Measurements from ENCODE around the gene ZNF627.
"Not testable (repeated sequence)": the region's sequence is repeated elsewhere in the genome, so short reads cannot be mapped to it uniquely, and the experiment has no call there.

The ZNF627 gene

DNA sequence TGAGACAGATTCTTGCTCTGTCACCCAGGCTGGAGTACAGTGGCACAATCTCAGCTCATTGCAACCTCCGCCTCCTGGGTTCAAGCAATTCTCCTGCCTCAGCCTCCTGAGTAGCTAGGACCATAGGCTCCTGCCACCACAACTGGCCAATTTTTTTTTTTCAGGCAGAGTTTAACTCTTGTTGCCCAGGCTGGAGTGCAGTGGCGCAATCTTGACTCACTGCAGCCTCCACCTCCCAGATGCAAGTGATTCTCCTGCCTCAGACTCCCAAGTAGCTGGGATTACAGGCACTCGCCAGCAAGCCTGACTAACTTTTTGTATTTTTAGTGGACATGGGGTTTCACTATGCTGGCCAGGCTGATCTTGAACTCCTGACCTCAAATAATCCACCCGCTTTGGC is 23.5 kb upstream of the ZNF627 start:
- H3K36me3 ChIP-seq (ENCODE audit: control insufficient read depth, insufficient read depth, low read length); H3K4me3 ChIP-seq (ENCODE audit: insufficient read depth, low read depth, low read length, poor library complexity, severe bottlenecking); H3K9me3 ChIP-seq (ENCODE audit: control insufficient read depth, low read length); DNase-seq; H3K27ac ChIP-seq (ENCODE audit: insufficient read depth, low read length, poor library complexity, severe bottlenecking); H3K27me3 ChIP-seq (replicated peaks; ENCODE audit: control insufficient read depth, insufficient read depth, low read length, poor library complexity, severe bottlenecking): not testable (repeated sequence)
- H3K4me1 ChIP-seq (ENCODE audit: control insufficient read depth, insufficient read depth, low read length, poor library complexity, severe bottlenecking), result peaks cover 10% of the 10 kb centered on the region

DNA sequence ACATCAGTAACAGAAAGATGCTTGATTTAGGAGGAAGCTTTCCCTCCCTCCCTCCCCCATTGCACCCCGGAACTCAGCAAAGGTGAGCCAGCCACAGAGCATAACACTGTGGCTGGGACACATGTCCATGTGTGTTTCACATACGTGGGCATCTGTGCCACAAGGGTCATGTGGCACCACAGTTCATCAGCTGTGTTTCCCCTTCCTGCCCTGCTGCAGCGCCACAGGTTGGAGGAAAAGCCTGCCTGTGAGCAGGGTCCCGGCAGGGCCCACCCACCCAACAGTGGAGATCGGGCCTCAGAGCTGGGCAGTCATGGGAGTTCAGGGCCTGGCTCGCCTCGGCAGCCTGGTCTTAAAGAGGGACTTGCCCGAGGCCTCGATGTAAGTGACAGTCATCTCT is 22.6 kb upstream of the ZNF627 start:
- Histone ChIP-seq H3K27ac (ENCODE audit: insufficient read depth, low read length, poor library complexity, severe bottlenecking) (no peak overlapping the region), H3K36me3 (ENCODE audit: control insufficient read depth, insufficient read depth, low read length) (no peaks in the 10 kb centered on the region), H3K4me3 (ENCODE audit: insufficient read depth, low read depth, low read length, poor library complexity, severe bottlenecking) (no peak overlapping the region), H3K27me3 (replicated peaks; ENCODE audit: control insufficient read depth, insufficient read depth, low read length, poor library complexity, severe bottlenecking) (no peaks in the 10 kb centered on the region), H3K9me3 (ENCODE audit: control insufficient read depth, low read length) (no peaks in the 10 kb centered on the region), H3K4me1 (ENCODE audit: control insufficient read depth, insufficient read depth, low read length, poor library complexity, severe bottlenecking) (peaks cover 10% of the 10 kb centered on the region)
- DNase-seq, result no peak

DNA sequence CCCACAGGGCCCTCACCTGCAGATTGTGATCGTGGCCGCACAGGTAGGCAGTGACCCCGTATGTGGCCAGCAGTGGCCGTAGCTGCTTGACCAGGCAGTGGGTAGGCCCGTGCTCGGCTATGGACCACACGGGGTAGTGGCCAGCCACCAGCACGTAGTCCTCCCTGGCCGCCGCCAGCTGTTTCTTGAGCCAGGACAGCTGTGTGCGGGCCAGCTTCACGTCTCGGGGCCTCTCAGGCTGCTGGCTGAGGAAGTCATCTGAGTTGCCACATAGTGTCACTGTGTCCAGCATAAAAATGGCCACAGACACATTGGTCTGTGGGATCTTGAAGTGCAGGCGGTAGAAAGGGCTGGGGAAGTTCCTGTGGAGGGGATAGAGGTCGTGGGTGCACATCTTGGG is 21.1 kb upstream of the ZNF627 start:
- no peak overlapping the region for H3K27ac ChIP-seq (ENCODE audit: insufficient read depth, low read length, poor library complexity, severe bottlenecking)
- peaks cover 16% of the 10 kb centered on the region for H3K4me1 ChIP-seq (ENCODE audit: control insufficient read depth, insufficient read depth, low read length, poor library complexity, severe bottlenecking)
- no peak overlapping the region for H3K4me3 ChIP-seq (ENCODE audit: insufficient read depth, low read depth, low read length, poor library complexity, severe bottlenecking)
- no peak for DNase-seq
- H3K36me3 ChIP-seq (ENCODE audit: control insufficient read depth, insufficient read depth, low read length), result no peaks in the 10 kb centered on the region
- no peaks in the 10 kb centered on the region for H3K9me3 ChIP-seq (ENCODE audit: control insufficient read depth, low read length)
- no peaks in the 10 kb centered on the region for H3K27me3 ChIP-seq (replicated peaks; ENCODE audit: control insufficient read depth, insufficient read depth, low read length, poor library complexity, severe bottlenecking)

DNA sequence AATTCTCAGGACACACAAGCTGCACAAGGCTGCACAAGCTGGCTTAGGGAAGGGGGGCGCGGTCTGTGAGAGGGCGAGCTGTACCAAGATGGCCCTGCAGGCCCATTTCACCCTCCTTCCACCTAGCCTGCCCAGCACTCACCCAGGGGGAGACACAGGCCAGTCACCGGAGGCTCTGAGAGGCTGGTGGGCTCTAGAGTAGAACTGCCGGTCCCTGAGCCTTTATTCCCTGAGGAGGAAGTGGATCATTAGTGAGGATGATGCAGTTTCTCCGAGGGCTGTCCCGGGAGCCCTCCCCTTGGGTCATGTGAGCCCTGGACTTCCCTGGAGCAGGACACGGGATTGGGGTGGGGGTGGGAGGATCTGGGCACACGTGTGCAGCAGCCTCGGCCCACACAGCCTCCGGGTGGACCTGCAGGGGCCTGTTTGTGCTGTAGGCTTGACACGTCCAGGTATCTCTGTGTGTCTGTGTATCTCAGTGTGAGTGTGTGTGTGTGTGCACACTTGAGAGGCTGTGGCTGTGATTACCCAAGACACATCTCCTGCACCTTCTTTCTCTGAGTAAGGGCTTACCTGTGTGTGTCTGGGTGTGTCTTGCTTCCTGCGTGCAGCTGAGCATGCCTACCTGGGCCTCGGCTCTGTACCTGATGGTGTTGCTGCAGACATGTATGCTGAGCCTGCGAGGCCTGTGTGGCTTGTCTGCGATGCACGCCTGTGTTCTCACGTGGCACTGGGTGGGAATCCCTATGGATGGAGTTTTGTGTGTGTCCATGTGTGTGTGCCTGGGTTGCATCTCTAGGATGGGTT is 19.6 kb upstream of the ZNF627 start, which contains the start of gene ACP5:
Gene ACP5, minus strand, starts transcription at position 195 of the 807 bp plus-strand sequence. CDS start 328 bp downstream, outside the sequence.
- Histone ChIP-seq H3K27ac (ENCODE audit: insufficient read depth, low read length, poor library complexity, severe bottlenecking) (peak within 1 kb of the TSS; percentile 11), H3K4me1 (ENCODE audit: control insufficient read depth, insufficient read depth, low read length, poor library complexity, severe bottlenecking) (peaks cover 20% of the 10 kb centered on the region)

DNA sequence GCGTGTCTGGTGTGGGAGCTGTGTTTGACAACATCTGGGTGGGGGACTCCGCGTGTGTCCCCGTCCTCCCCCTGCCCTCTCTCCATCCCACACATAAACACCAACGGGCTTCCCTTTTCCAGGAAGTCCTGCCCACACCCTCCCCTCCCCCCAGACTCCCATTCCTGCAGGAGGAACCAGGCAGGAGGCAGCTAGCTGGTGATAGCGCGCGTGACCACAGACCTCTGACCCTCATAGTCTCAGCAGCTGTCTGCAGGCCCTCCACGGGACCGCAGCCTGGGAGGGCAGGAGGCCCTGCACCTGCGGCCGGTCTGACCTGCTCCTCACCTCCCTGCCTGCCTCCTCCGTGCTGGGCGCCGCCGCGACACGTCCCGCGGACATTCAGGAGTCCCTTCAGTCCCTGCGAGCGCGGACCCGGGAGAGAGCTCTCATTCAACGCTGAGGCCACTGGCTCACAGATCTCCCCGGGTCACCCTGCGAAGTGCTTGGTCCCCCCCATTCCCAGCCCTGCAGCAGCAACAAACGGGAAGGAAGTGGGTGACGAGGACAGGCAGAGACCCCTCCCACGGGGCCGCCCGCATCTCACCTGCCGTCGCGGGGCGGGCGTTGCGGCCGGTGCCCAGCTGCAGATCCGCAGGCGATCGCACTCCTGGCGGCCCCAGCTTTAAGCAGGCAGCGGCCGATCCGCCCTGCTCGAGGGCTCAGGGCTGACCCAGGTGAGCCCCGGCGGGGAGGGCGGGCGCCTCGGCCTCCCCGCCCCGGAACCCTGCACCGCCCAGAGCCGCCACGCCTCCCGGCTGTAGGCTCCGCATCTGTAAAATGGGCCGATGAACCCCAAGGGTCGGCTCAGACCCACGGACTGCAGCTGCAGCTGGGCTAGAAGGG is 18.8 kb upstream of the ZNF627 start:
- Histone ChIP-seq H3K4me3 (ENCODE audit: insufficient read depth, low read depth, low read length, poor library complexity, severe bottlenecking) (peak overlapping the region; percentile 68), H3K27ac (ENCODE audit: insufficient read depth, low read length, poor library complexity, severe bottlenecking) (peak overlapping the region; percentile 11), H3K27me3 (replicated peaks; ENCODE audit: control insufficient read depth, insufficient read depth, low read length, poor library complexity, severe bottlenecking) (no peaks in the 10 kb centered on the region), H3K4me1 (ENCODE audit: control insufficient read depth, insufficient read depth, low read length, poor library complexity, severe bottlenecking) (peaks cover 20% of the 10 kb centered on the region), H3K9me3 (ENCODE audit: control insufficient read depth, low read length) (no peaks in the 10 kb centered on the region), H3K36me3 (ENCODE audit: control insufficient read depth, insufficient read depth, low read length) (no peaks in the 10 kb centered on the region)
- peak in 1 of 3 donors; percentile 18 for DNase-seq

More for the DNA sequence above, 19.6 kb upstream of the ZNF627 start, which contains the start of gene ACP5:
- Histone ChIP-seq H3K9me3 (ENCODE audit: control insufficient read depth, low read length) (no peaks in the 10 kb centered on the region), H3K36me3 (ENCODE audit: control insufficient read depth, insufficient read depth, low read length) (no peaks in the 10 kb centered on the region), H3K27me3 (replicated peaks; ENCODE audit: control insufficient read depth, insufficient read depth, low read length, poor library complexity, severe bottlenecking) (no peaks in the 10 kb centered on the region), H3K4me3 (ENCODE audit: insufficient read depth, low read depth, low read length, poor library complexity, severe bottlenecking) (peak within 1 kb of the TSS; percentile 68)
- no peak for DNase-seq

DNA sequence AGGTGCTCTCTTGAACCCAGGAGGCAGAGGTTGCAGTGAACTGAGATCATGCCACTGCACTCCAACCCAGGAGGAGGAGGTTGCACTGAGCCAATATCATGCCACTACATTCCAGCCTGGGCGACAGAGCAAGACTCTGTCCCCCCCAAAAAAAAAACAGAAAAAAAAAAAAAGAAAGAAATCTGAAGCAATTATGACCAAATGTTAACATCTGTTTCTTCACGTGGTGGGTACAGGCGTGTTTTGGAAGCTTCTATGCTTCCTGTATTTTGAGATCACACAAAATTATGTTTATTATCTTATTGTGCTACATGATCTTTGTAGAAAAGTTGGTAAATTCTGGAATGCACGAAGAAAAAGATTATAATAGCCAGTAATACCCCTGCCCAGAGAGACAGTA is 17.2 kb upstream of the ZNF627 start:
- Histone ChIP-seq H3K9me3 (ENCODE audit: control insufficient read depth, low read length) (no peaks in the 10 kb centered on the region), H3K4me3 (ENCODE audit: insufficient read depth, low read depth, low read length, poor library complexity, severe bottlenecking) (no peak overlapping the region), H3K27me3 (replicated peaks; ENCODE audit: control insufficient read depth, insufficient read depth, low read length, poor library complexity, severe bottlenecking) (no peaks in the 10 kb centered on the region), H3K4me1 (ENCODE audit: control insufficient read depth, insufficient read depth, low read length, poor library complexity, severe bottlenecking) (peaks cover 20% of the 10 kb centered on the region), H3K36me3 (ENCODE audit: control insufficient read depth, insufficient read depth, low read length) (no peaks in the 10 kb centered on the region), H3K27ac (ENCODE audit: insufficient read depth, low read length, poor library complexity, severe bottlenecking) (no peak overlapping the region)
- no peak for DNase-seq

DNA sequence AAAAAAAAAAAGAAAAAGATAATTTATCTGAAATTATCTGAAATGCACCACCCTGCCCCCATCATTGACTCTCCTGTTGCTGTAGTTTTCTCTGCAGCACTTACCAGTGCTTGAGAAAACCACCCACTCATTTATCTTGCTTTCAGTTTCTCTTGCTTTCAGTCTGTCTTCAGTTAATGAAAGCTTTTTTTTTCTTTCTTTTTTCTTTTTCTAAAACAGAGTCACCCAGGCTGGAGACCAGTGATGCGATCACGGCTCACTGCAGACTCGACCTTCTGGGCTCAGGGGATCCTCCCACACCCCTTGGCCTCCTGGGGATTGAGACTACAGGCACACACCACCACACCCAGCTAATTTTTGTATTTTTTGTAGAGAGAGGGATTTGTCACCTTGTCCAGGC is 15.5 kb upstream of the ZNF627 start:
- H3K27ac ChIP-seq (ENCODE audit: insufficient read depth, low read length, poor library complexity, severe bottlenecking), result peak overlapping the region; percentile 7
- no peaks in the 10 kb centered on the region for H3K9me3 ChIP-seq (ENCODE audit: control insufficient read depth, low read length)
- H3K36me3 ChIP-seq (ENCODE audit: control insufficient read depth, insufficient read depth, low read length), result no peaks in the 10 kb centered on the region
- H3K27me3 ChIP-seq (replicated peaks; ENCODE audit: control insufficient read depth, insufficient read depth, low read length, poor library complexity, severe bottlenecking), result no peaks in the 10 kb centered on the region
- peaks cover 20% of the 10 kb centered on the region for H3K4me1 ChIP-seq (ENCODE audit: control insufficient read depth, insufficient read depth, low read length, poor library complexity, severe bottlenecking)
- H3K4me3 ChIP-seq (ENCODE audit: insufficient read depth, low read depth, low read length, poor library complexity, severe bottlenecking), result no peak overlapping the region
- DNase-seq, result no peak

DNA sequence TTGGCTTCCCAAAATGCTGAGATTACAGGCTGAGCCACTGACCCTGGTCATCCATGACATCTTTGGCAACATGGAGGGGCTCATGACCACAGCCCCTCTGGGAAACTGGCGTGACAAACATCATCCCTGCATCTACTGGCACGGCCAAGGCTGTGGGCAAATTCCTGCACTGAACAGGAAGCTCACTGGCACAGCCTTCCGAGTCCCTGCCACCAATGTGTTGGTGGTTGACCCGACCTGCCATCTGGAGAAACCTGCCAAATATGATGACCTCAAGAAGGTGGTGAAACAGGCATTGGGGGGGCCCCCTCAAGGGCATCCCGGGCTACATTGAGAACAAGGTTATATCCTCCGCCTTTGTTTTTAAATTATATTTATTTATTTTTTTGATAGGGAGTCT is 11.0 kb upstream of the ZNF627 start:
- H3K27ac ChIP-seq (ENCODE audit: insufficient read depth, low read length, poor library complexity, severe bottlenecking), result no peak overlapping the region
- DNase-seq, result no peak
- no peaks in the 10 kb centered on the region for H3K27me3 ChIP-seq (replicated peaks; ENCODE audit: control insufficient read depth, insufficient read depth, low read length, poor library complexity, severe bottlenecking)
- H3K4me3 ChIP-seq (ENCODE audit: insufficient read depth, low read depth, low read length, poor library complexity, severe bottlenecking), result no peak overlapping the region
- H3K9me3 ChIP-seq (ENCODE audit: control insufficient read depth, low read length), result no peaks in the 10 kb centered on the region
- H3K36me3 ChIP-seq (ENCODE audit: control insufficient read depth, insufficient read depth, low read length), result no peaks in the 10 kb centered on the region
- peaks cover 3% of the 10 kb centered on the region for H3K4me1 ChIP-seq (ENCODE audit: control insufficient read depth, insufficient read depth, low read length, poor library complexity, severe bottlenecking)

DNA sequence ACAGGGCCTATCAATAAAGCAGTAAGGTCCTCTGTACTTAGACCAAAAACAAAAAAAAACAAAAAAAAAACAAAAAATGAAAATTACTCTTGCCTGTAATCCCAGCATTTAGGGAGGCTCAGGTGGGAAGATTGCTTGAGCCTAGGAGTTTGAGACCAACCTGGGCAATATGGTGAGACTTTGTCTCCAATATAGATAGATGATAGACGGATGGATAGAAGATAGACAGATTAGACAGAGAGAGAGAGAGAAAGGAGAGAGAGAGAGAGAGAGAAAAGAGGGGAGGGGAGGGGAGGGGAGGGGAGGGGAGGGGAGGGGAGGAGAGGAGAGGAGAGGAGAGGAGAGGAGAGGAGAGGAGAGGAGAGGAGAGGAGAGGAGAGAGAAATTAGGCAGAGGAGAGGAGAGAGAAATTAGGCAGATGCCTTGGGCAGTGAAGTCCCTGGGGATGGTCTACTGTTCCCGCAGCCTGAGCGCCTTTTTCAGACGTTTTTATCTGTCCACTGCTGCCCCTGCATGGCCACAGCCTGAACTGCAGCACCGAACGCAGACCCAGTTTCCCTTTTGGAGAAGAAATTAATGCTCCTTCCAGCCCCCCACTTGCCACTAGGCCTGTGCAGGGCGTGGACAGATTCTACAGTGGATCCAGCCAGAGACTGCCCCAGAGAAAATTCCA is 9.8 kb upstream of the ZNF627 start:
- Histone ChIP-seq H3K36me3 (ENCODE audit: control insufficient read depth, insufficient read depth, low read length) (no peaks in the 10 kb centered on the region), H3K4me1 (ENCODE audit: control insufficient read depth, insufficient read depth, low read length, poor library complexity, severe bottlenecking) (no peaks in the 10 kb centered on the region), H3K4me3 (ENCODE audit: insufficient read depth, low read depth, low read length, poor library complexity, severe bottlenecking) (no peak overlapping the region), H3K27ac (ENCODE audit: insufficient read depth, low read length, poor library complexity, severe bottlenecking) (no peak overlapping the region), H3K27me3 (replicated peaks; ENCODE audit: control insufficient read depth, insufficient read depth, low read length, poor library complexity, severe bottlenecking) (no peaks in the 10 kb centered on the region), H3K9me3 (ENCODE audit: control insufficient read depth, low read length) (no peaks in the 10 kb centered on the region)
- DNase-seq, result peak; percentile 51 to 65 (median 55)

Measured in effector memory CD4-positive, alpha-beta T cell (primary cell).